CMK (cell line): ENCODE measurements around the gene CMTM8.

Experiments
- DNase-seq: peaks from one replicate; pipeline ENCODE4 v3.0.0-alpha.2; 2010; ENCODE audit warnings: low read depth

CMTM8 gene

DNA sequence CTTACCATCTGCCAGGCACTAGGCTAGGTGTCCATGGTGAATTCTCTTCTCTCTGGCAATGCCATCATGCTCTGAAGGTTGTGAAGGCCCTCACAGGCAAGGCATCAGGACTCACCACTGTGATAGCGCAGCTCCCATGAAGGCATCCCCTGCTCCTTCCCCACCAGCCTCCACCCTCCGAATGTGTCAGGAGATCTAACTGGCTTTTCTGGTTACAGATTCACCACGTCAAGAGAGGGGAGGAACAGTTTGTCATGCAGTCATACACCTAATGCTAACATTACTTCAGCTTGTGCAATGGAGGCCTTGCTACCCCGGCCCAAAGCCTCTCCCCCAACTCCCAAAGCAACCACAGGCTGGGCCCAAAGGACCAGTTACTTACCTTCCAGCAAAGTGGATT lies 8.9 kb upstream of the CMTM8 start:
- no peak for DNase-seq

- no peak for DNase-seq
Observed at GRCh38 chr3:32236377-32236776, 2.1 kb upstream of the CMTM8 start.

- no peak for DNase-seq
Observed at GRCh38 chr3:32237670-32238452, 619 bp upstream of the CMTM8 start.

DNA sequence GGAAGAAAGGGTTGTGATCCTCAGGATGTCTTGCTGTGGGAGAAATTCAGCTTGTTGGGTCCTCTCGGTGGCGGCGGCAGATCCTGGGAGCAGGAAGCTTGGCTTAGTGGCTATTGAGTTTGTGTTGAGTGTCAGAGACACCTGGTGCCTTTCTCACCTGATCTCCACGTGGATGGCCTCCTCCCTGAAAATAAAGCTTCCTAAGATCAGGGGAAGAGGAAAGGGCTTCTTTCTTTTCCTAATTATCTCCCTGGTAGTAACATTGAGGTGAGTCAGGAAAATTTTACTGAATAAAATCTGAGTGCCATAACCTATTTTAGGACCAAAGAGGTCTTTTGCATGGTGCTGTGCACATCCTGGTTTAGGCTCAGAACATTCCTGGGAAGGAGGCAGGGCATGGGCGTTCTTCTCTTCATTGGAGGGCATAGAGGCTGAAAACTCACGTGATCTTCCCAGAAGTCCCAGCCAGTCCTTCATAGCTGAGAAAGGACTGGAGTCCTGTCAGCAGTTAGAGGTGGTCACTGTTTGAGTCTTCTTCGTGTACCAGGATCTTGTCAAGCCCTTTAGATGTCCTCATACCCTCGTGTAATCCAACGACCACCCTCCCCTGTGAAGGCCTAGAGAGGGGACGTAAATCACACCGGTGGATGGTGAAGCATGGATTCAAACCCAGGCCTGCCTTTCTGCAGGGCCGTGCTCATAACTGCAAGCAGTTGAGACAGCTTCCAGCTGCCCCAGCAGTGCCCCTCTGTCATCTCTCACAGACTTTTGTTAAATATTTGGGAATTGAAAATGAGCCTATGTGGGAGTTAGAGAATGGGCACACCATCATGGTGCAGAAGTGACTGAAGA lies 1.1 kb downstream of the CMTM8 start:
- no peak for DNase-seq

GRCh38 chr3:32240159-32240545 lies 1.7 kb downstream of the CMTM8 start:
- no peak for DNase-seq

DNA sequence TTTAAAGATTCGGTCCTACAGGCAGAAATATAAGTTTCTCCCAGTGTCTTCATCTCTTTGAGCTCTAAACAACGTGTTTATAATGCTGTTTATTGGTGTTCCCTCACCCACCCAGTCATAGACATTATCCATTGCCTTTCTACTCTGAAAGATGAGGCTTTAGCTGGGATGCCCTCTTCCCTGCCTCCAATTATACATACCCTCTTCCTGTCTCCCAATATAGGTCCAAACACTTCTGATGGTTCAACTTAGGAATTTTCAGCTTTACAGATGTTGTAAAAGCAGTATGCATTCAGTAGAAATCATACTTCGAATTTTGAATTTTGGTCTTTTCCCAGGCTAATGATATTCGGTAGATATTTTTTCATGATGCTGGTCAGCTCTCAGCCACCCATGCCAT lies 2.6 kb downstream of the CMTM8 start:
- DNase-seq: no peak

DNA sequence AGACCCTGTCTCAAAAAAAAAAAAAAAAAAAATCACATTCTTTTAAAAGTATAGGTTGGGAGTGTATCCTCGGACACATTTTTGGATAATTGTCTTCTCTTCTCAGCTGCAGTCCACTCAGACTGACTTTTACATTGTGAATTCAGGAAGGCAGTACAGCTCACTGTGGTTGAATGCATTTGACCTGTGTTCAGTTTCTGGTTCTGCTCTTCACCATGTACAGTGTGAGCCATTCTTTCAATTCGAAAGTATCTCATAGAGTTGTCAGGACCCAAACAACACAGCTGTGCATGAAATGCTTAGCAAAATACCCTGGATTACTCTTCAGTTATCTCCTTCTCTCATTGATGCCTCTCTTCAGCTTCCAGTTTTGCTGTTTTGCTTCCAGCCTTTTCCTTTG lies 5.0 kb downstream of the CMTM8 start:
- DNase-seq: no peak

DNA sequence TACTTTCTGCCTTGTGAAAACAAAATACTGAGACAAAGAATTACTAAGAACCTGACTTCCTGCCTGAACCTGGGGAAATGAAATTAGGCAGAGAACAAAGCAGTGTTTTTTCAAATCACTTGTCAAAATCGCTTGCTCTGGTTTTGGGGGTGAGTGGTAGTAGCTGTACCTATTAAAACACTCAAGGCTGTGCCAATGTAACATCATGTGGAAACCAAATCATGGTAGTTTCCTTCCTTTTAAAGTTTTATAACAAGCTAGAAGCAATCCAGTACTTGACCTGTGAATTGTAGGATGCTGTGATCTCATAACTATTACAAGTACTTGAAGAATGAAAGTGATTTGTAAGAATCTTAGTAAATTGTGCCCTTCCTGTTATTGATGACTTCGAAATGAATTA lies 6.7 kb downstream of the CMTM8 start:
- DNase-seq: no peak

DNA sequence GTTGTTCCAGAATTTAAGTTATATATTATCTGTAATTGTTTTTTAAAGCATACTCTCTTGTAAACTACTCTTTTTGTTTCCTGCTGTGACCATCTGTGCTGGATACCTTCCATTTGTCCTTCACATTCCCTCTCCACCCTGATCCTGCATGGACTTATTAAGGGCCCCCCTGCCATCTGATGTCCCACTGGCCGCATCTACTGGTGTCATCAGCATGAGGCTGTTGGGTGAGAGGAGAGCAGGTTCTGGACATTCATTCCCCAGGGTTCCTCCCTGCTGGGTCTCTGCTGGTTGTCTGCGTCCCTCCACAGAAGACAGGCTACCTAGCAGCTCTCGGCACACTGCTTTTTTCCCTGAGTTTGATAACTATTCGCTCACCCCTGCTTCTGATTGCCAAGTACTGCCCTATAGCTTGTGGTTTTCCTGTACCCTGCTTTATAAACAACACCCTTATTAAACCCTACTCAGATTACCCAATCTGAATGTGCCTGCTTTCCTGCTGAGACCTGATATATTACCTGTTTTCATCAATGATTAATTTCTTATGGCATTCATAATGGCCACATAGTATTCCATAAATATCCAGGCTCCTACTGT lies 7.7 kb downstream of the CMTM8 start:
- no peak for DNase-seq

GRCh38 chr3:32249184-32249782 lies 10.8 kb downstream of the CMTM8 start:
- no peak for DNase-seq

DNA sequence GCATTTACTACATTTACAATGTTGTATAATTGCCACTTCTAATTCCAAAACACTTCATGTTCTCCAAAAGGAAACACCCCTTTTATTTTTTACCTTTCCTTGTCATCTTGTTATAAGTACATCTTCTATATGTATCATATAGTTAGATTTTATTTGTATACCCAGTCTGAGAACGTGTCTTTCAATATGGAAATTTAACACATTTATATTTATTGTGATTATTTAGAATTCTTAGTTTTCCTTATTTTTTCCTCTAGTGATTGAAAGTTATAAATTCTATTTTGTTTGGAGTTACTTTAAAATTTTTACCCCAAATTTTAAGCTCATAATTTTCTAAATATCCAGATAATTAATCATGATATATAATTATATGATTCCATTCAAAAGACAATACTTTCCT lies 15.8 kb downstream of the CMTM8 start:
- no peak for DNase-seq

DNA sequence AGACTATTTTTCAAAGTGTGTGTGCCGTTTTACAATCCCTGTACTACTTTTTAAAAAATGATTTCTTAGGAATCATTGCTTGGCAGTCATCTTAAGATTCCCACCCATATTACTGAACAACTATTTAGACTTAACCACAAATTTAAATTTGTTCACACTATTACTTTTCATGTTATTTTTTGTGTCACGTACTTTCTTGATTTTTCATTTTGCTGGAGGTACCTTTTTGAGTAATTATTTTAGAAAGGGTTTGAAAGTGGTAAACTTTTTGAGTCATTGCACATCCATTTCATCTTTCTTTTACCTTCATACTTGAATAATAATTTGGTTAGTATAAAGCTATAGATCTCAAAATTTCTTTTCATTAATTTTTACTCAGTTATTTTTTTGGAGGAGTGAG lies 16.9 kb downstream of the CMTM8 start:
- no peak for DNase-seq

DNA sequence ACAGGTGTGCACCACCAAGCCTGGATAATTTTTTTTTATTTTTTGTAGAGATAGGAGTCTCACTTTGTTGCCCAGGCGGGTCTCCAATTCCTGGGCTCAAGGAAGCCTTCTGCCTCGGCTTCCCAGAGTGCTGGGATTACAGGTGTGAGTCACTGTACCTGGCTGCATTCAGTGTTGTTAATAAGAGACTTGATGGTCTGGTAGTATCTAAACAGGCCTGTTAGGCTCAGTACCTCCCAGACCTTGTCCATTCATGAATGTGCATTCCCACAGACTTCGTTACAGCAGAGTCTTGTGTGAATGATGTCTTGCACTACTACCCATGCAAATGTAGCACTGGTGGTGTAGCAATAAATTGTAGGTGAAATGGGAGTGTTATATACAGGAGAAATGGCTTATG lies 17.7 kb downstream of the CMTM8 start:
- DNase-seq: no peak

GRCh38 chr3:32257042-32257441 lies 18.6 kb downstream of the CMTM8 start:
- DNase-seq: no peak

DNA sequence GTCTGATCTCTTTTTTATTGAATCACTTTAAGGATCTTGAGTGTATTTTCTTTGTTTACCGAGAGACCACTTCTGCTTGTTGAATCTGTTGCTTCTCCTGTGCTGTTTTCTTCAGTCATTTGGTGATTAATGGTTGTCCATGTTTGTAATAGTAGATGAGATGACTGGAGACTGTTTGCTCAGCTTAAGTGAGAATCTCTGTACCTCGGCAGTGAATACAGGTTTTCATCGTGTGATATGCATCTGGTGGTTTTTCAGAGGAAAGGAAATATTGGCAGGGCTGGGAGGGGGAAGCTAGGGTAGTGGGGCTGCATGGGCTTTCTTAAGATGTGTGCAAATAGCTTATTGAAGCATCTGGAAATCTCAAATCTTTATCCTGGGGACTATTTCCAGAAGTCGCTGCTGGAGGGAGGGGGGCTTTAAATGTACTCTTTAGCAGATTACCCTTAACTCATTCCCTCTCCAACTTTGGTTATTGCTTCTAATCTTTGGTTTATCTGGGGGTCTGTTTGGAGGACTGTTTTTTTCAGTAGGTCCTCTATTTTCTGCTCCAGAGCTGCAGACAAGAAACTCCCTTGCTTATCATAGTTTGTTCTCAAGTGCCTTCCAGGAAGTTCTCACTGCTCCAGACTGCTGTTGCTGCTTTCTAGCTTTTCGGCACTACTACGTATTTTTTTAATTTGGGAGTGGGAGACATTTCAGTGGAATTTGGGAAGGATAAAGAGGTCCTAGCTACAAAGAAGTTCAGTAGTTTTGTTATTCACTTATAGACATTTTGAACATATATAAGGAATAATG lies 19.4 kb downstream of the CMTM8 start:
- DNase-seq: no peak

GRCh38 chr3:32258869-32259268 lies 20.4 kb downstream of the CMTM8 start:
- DNase-seq: no peak

- DNase-seq: no peak
Observed at GRCh38 chr3:32261545-32261944, 23.1 kb downstream of the CMTM8 start.

- DNase-seq: no peak
Observed at GRCh38 chr3:32262201-32262600, 23.7 kb downstream of the CMTM8 start.

GRCh38 chr3:32274306-32274705 lies 35.8 kb downstream of the CMTM8 start:
- no peak for DNase-seq

DNA sequence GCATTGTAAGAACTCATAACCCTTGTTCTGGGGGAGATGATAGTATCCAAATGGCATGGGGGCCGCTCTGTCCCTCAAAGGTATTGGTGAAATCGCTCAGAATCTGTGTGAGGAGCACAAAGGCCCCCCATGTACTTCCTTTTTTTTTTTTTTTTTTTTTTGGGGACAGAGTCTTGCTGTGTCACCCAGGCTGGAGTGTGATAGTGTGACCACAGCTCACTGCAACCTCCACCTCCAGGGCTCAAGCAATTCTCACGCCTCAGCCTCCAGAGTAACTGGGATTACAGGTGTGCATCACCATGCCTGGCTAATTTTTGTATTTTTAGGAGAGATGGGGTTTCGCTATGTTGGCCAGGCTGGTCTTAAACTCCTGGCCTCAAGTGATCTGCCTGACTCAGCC lies 37.0 kb downstream of the CMTM8 start:
- DNase-seq: no peak

GRCh38 chr3:32276279-32276841 lies 37.9 kb downstream of the CMTM8 start:
- DNase-seq: no peak

- DNase-seq: no peak
Observed at GRCh38 chr3:32278714-32279113, 40.2 kb downstream of the CMTM8 start.
